OCI-LY1 (cell line): ENCODE results near the gene RND3.

Experiments
- CTCF ChIP-seq: fragments of 200-600 bp; sonication (generic), shearing (Covaris generic); IDR thresholded peaks from 2 replicates; pipeline ENCODE4 v1.5.1; 2017; ENCODE audit warnings: mild to moderate bottlenecking, antibody characterized with exemption, low read length, moderate library complexity, mixed read lengths
- EZH2 ChIP-seq: fragments of 200-600 bp; sonication (generic), shearing (Covaris generic); IDR thresholded peaks from 2 replicates; pipeline ENCODE4 v1.8.0; 2017; ENCODE audit warnings: borderline replicate concordance, mixed run types, mild to moderate bottlenecking, antibody characterized with exemption, low read length, moderate library complexity, mixed read lengths

- no peak for TF ChIP-seq CTCF
- no peak for TF ChIP-seq EZH2
Measured at GRCh38 chr2:150465703-150466569, 21.5 kb downstream of the RND3 start.
